CD14-positive monocyte (primary cell): Measurements from ENCODE around the gene EFCAB12. TPM values are rescaled to one million over a fixed set of nuclear protein-coding genes. Genes with fewer than 3 reads are reported as not detected.

ENCODE experiments used
- DNase-seq, 3 donors: peaks; one replicate each; pipeline ENCODE4 v3.0.0-alpha.2; 2011 to 2022
- H2AFZ ChIP-seq: 2 replicates; pipeline ENCODE4 v1.6.0; 2012; ENCODE audit warnings: mild to moderate bottlenecking, low read depth, low read length, inconsistent platforms; ENCODE audit not compliant: insufficient read depth, poor library complexity, severe bottlenecking
- H3K27ac ChIP-seq, 2 donors: 1 replicate in 1 of 2; 2 replicates in 1 of 2; pipeline ENCODE4 v1.5.1; 2012 to 2013; ENCODE audit warnings: low read length in 2 of 2, control low read depth in 1 of 2, inconsistent platforms in 1 of 2, low read depth in 1 of 2, mild to moderate bottlenecking in 1 of 2
- H3K27me3 ChIP-seq, 2 donors: one replicate each; pipeline versions ENCODE4 v1.6.0 to v1.6.1; 2011 to 2013; ENCODE audit warnings: low read length in 2 of 2; ENCODE audit not compliant: control insufficient read depth in 2 of 2, insufficient read depth in 2 of 2
- H3K36me3 ChIP-seq, 2 donors: replicated peaks in 1 of 2; 1 replicate in 1 of 2; 2 replicates in 1 of 2; pipeline versions ENCODE4 v1.5.1 to v1.6.1; 2012 to 2013; ENCODE audit warnings: low read length in 2 of 2, control low read depth in 1 of 2, inconsistent platforms in 1 of 2, mild to moderate bottlenecking in 1 of 2; ENCODE audit not compliant: insufficient read depth in 2 of 2, control insufficient read depth in 1 of 2
- H3K4me1 ChIP-seq, 2 donors: 1 replicate in 1 of 2; 2 replicates in 1 of 2; pipeline versions ENCODE4 v1.5.1 to v1.6.1; 2012 to 2013; ENCODE audit warnings: low read length in 2 of 2, control low read depth in 1 of 2, inconsistent platforms in 1 of 2, mild to moderate bottlenecking in 1 of 2, moderate library complexity in 1 of 2; ENCODE audit not compliant: insufficient read depth in 2 of 2, control insufficient read depth in 1 of 2
- H3K4me2 ChIP-seq: replicated peaks from 2 replicates; pipeline ENCODE3; 2012; ENCODE audit warnings: low read length, moderate library complexity, mild to moderate bottlenecking; ENCODE audit not compliant: poor library complexity, severe bottlenecking; ENCODE audit errors: extremely low read depth
- H3K4me3 ChIP-seq, 3 experiments: fragments of 200-600 bp in 1 of 3; sonication (generic) in 1 of 3; replicated peaks in 1 of 3; 1 replicate in 2 of 3; 2 replicates in 1 of 3; pipeline ENCODE4 v1.5.1; 2011 to 2013; ENCODE audit warnings: low read length in 3 of 3, mild to moderate bottlenecking in 3 of 3, control low read depth in 2 of 3, low read depth in 2 of 3, inconsistent platforms in 1 of 3, moderate library complexity in 1 of 3
- H3K79me2 ChIP-seq: 2 replicates; pipeline ENCODE4 v1.6.0; 2012; ENCODE audit warnings: mild to moderate bottlenecking, control low read depth, inconsistent platforms, low read length, moderate library complexity; ENCODE audit not compliant: insufficient read depth
- H3K9ac ChIP-seq: 2 replicates; pipeline ENCODE4 v1.6.0; 2017; ENCODE audit warnings: low read length, mild to moderate bottlenecking; ENCODE audit not compliant: insufficient read depth, poor library complexity, severe bottlenecking
- H3K9me3 ChIP-seq, 2 donors: replicated peaks in 1 of 2; 1 replicate in 1 of 2; 2 replicates in 1 of 2; pipeline versions ENCODE4 v1.5.1 to v1.6.1; 2012 to 2013; ENCODE audit warnings: low read length in 2 of 2, control low read depth in 1 of 2; ENCODE audit not compliant: control insufficient read depth in 1 of 2, insufficient read depth in 1 of 2
- H4K20me1 ChIP-seq: 2 replicates; pipeline ENCODE4 v1.6.0; 2012; ENCODE audit warnings: mild to moderate bottlenecking, low read length, control low read depth, moderate library complexity; ENCODE audit not compliant: insufficient read depth
- H3K27ac Mint-ChIP-seq, 7 donors: one replicate each; pipeline ENCODE4 v1.8.0; 2020; ENCODE audit warnings: mild to moderate bottlenecking in 7 of 7, mixed read lengths in 7 of 7, moderate library complexity in 6 of 7, inconsistent platforms in 2 of 7
- H3K27me3 Mint-ChIP-seq, 3 donors: one replicate each; pipeline ENCODE4 v1.8.0; 2021 to 2022; ENCODE audit warnings: low read depth in 3 of 3, mild to moderate bottlenecking in 3 of 3, mixed read lengths in 3 of 3, moderate library complexity in 3 of 3, inconsistent platforms in 1 of 3
- H3K36me3 Mint-ChIP-seq, 2 donors: one replicate each; pipeline ENCODE4 v1.8.0; 2020; ENCODE audit warnings: mixed read lengths in 2 of 2, inconsistent platforms in 1 of 2, mild to moderate bottlenecking in 1 of 2
- H3K4me1 Mint-ChIP-seq: one replicate; pipeline ENCODE4 v1.8.0; 2020; ENCODE audit warnings: mild to moderate bottlenecking, mixed read lengths
- H3K4me3 Mint-ChIP-seq, 2 donors: one replicate each; pipeline ENCODE4 v1.8.0; 2020; ENCODE audit warnings: mild to moderate bottlenecking in 2 of 2, mixed read lengths in 2 of 2, moderate library complexity in 1 of 2
- H3K9me3 Mint-ChIP-seq, 7 donors: one replicate each; pipeline ENCODE4 v1.8.0; 2020 to 2022; ENCODE audit warnings: mixed read lengths in 7 of 7, mild to moderate bottlenecking in 6 of 7, moderate library complexity in 6 of 7, inconsistent platforms in 2 of 7
- CTCF ChIP-seq: fragments of 200-600 bp; IDR thresholded peaks from one replicate; pipeline ENCODE4 v1.8.0; 2022; ENCODE audit warnings: antibody characterized with exemption, mild to moderate bottlenecking
- WGBS: methylation state at CpG from one replicate; pipeline ENCODE4 v1.1.5; 2013; ENCODE audit warnings: missing lambda C conversion rate; ENCODE audit not compliant: insufficient coverage; 5-methylcytosine and 5-hydroxymethylcytosine counted together
- intact Hi-C, 2 donors: fragments of 100-400 bp; cut with micrococcal nuclease; formaldehyde crosslinking; loops; one replicate each; pipeline versions ENCODE4 v1.15.0 to v1.15.1; 2023
- polyA plus RNA-seq, 3 donors: library from polyadenylated mRNA; depleted of rRNA in 1 of 3; unstranded in 2 of 3; stranded (reverse) in 1 of 3; fragments of 300-500 nt in 2 of 3; fragments of >200 nt in 1 of 3; fragmentation: Illumina TruSeq in 2 of 3; gene quantifications; 1 replicate in 2 of 3; 2 replicates in 1 of 3; pipeline ENCODE4 v1.2.3, GENCODE V29; 2012 to 2021

Gene EFCAB12
- polyA plus RNA-seq, 3 donors: 0.35 TPM; not detected in 2

DNA sequence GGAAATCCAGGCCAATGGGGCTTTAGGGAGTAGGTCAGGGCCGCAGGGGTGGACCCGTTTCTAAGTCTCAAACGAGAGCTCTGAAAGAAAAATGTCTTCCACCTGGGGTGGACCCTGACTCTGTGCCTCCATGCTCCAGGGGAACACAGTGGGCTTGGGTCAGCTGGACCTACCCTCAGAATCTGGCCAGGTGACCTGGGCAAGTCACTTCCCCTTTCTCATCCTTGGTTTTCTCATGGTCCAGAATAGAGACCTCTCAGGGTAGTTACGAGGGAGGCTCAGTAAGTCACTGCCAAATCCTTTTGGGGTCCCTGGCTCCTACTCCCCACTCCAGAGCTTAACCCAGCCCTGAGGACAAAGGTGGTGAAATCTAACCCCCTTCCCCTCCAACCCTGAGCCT lies 25.8 kb downstream of the EFCAB12 start:
- Mint-ChIP-seq H3K27ac (no peak overlapping the region), H3K4me3 (no peak overlapping the region), H3K36me3 (peaks cover 0 to 2% of the 10 kb centered on the region in 2 donors), H3K9me3 (no peaks in the 10 kb centered on the region), H3K4me1 (peaks cover 15% of the 10 kb centered on the region), H3K27me3 (peaks cover 0 to 2% (median 2%) of the 10 kb centered on the region in 3 donors)
- Histone ChIP-seq H2AFZ (no peak overlapping the region), H3K9ac (no peak overlapping the region), H4K20me1 (peaks cover 12% of the 10 kb centered on the region), H3K4me3 (no peak overlapping the region), H3K9me3 (no peaks in the 10 kb centered on the region), H3K27me3 (no peaks in the 10 kb centered on the region), H3K79me2 (peaks cover 17% of the 10 kb centered on the region), H3K4me2 (no peak overlapping the region), H3K36me3 (peaks cover 0 to under 1% of the 10 kb centered on the region in 2 donors), H3K27ac (no peak overlapping the region), H3K4me1 (peaks cover 15 to 18% of the 10 kb centered on the region in 2 donors)
- intact Hi-C loops: loop anchor here in 1 of 2 donors (5.0 kb wide), 1 partner anchor 35 kb away; the partner anchor contains the start of gene MBD4
- DNase-seq: no peak
- WGBS: 100% methylated on average over 1 of the region's 4 CpGs
- TF ChIP-seq CTCF: no peak

GRCh38 chr3:129402210-129402609 lies 26.2 kb downstream of the EFCAB12 start:
- intact Hi-C loops: loop anchor here in 1 of 2 donors (5.0 kb wide), 1 partner anchor 35 kb away; the partner anchor contains the start of gene MBD4
- no peaks in the 10 kb centered on the region for H3K27me3 ChIP-seq
- Mint-ChIP-seq H3K4me1 (peaks cover 19% of the 10 kb centered on the region), H3K36me3 (peaks cover 1 to 2% of the 10 kb centered on the region in 2 donors), H3K4me3 (no peak overlapping the region), H3K27me3 (peaks cover 0 to 2% (median 2%) of the 10 kb centered on the region in 3 donors), H3K27ac (no peak overlapping the region), H3K9me3 (no peaks in the 10 kb centered on the region)
- H3K4me3 ChIP-seq: no peak overlapping the region
- H3K79me2 ChIP-seq: peaks cover 21% of the 10 kb centered on the region
- H2AFZ ChIP-seq: no peak overlapping the region
- no peaks in the 10 kb centered on the region for H3K9me3 ChIP-seq
- H4K20me1 ChIP-seq: peaks cover 16% of the 10 kb centered on the region
- H3K9ac ChIP-seq: no peak overlapping the region
- DNase-seq: no peak
- no peak for TF ChIP-seq CTCF
- no peak overlapping the region for H3K27ac ChIP-seq
- peaks cover 17 to 21% of the 10 kb centered on the region in 2 donors for H3K4me1 ChIP-seq
- WGBS: 100% methylated on average over 2 of the region's 7 CpGs
- H3K36me3 ChIP-seq: peaks cover 0 to 5% of the 10 kb centered on the region in 2 donors
- no peak overlapping the region for H3K4me2 ChIP-seq
